CD4-positive, alpha-beta T cell treated with Interferon gamma for 1 hour (primary cell): ENCODE measurements around the gene FOXN3.

Experiments
- DNase-seq: peaks from one replicate; pipeline ENCODE4 v3.0.0-alpha.2; 2020

The FOXN3 gene, protein sequence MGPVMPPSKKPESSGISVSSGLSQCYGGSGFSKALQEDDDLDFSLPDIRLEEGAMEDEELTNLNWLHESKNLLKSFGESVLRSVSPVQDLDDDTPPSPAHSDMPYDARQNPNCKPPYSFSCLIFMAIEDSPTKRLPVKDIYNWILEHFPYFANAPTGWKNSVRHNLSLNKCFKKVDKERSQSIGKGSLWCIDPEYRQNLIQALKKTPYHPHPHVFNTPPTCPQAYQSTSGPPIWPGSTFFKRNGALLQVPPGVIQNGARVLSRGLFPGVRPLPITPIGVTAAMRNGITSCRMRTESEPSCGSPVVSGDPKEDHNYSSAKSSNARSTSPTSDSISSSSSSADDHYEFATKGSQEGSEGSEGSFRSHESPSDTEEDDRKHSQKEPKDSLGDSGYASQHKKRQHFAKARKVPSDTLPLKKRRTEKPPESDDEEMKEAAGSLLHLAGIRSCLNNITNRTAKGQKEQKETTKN

DNA sequence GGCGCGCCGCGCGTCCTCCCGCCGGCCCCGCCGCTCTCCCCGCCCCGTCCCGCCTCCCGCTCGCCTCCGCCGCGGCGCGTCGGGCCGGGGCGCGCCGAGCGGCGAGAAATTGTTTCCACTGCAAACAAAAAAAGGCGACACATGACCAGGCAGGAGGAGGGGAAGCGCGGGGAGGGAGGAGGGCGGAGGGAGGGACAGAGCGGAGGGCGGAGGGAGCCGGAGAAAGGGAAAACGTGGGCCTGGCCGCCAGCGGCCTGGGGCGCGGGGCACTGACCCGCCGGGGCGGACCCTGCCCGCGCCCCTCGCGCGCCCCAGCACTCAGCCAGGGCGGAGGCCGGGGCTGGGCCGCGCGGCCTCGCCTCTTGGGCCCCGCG is at the start of gene FOXN3:
TSS of gene FOXN3 (minus strand) at position 143 of the 374 bp plus-strand sequence. CDS start 4,757 bp downstream, outside the sequence.
- peak; percentile 90 for DNase-seq

DNA sequence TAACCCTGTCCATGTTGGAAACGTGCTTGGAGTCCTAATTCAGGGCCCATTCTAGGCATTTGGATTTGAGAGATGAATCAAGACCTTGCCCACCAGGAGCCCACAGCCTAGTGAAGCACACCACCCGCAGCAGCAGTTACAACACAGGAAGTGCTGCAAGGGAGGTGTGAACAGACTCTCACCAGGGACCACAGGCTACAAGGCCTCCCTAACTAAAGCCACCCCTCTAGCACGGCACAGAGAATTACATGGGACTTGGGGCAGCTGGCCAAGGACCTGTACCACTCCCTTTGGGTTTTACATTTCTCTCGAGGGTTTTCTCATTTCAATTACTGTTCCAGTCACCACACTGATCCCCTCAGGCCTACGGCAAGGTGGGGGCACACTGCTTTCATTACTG is 49.5 kb upstream of the FOXN3 start:
- DNase-seq, result peak; percentile 60

DNA sequence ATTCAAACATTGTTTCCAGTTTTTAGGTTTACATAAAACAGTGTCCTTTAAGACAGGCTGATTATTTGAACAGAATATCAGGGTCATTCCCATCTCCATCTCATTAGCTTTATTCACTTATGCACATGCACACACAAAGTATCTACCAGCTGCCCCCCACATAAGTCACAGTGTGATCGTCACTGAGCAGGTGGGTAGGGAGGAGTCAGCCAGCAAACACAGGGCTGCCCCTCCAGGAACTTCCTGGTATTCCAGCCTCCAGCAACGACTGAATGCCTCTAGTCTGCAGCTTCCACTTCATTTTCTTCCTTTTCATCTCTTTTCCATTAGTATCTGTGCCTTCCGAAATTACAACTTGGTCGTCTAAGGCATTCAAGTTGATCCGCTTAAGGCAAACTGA is 48.8 kb upstream of the FOXN3 start:
- no peak for DNase-seq

DNA sequence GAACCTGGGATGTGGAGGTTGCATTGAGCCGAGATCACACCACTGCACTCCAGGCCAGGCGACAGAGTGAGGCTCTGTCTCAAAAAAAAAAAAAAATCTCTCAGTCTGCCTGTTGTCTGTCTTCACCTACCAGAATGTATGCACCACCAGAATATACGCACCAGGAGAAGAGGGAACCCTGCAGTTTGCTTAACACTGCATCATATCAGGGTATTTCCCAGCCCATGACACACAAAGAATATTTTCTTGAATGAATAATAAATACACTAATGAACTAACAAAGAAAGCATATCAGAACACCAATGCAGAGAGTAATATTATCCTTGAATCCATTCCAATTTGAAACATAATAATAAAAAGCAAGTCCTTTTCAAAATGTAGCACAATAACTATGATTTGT is 44.2 kb upstream of the FOXN3 start:
- no peak for DNase-seq

DNA sequence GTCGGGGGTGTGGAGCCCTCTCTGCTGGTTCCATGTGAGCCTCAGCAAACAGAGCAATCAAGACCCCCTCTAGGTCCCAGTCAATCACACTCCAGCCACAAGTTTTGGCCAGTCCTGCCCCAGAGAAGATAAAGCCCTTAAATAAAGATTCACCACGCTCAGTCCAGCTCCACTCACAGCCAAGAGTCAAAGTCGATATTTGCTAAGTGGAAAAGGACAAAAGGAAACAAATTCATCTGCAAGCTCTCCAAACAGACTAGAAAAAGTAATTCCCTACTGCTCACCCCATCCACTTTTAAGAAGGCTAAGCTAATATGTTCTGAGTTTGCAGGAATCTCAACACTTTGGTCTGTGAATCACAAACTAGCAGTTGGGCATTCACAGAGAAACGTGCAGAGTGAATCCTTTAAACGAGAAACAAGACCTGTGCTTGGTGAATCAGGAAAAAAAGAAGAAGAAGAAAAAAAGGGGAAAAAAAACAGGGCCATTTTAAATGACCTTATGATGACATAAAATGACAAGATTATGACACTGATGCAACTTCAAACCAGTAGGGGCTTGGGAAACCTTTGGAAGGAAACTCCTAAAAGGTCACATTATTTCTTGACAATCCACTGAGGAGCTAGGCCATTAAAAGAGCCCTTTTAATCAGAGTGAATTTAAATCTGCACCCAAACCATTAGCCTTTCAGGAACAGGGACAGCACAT is 41.8 kb upstream of the FOXN3 start:
- DNase-seq, result no peak

DNA sequence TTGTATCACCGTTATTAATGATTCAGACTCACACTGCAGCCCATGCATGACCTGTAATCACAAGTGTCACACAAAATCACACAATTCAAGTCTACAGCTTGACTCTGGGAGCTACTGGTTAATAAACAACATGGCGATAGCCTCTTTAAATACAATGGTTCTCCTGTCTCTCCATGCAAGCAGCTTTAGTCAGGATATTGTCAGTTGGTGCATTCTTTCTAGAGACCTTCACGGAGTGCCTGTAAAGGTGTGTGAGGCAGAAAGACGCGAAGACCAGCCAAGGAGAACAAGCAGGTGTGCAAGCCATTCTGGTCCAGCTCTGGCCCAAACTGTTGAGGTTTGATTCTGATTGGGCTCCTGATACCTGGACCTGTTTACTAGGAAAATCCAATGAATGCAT is 40.0 kb upstream of the FOXN3 start:
- no peak for DNase-seq

DNA sequence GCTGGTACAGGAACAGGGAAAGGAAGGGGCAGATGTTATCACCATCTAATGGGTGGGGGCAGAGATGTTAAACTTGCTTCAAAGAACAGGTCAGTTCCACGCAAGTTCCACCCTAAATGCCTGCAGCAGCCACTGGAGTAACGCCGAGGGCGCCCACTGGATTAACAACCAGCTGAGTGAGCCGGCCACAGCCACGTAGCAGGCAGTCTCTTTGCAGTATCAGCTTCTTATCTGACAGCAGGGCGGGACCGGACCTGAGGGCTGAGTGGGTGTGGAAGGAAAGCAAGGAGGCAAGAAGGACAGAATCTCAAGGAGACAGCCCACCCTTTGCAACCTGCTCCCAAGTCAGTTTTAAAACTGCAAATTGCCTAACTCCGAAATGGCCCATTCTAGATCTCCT is 38.4 kb upstream of the FOXN3 start:
- DNase-seq, result no peak

DNA sequence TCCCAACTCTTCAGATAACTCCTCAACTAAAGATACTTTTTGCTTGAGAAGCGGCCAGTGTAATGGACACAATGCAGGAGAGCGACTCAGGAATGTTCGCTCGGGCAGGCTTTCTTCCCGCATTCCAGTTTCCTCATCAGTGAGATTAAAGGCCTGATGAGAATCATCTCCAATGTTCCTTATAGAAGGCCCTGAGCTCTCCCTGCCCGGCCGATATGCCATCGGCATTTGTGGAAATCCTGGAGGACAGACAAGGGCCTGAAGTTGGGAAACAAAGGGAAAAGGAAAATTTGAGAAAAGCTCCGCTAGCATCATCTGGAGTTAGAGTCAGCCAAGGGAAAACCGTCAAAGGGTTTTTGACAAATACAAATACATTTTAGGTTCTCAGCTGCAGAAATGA is 38.0 kb upstream of the FOXN3 start:
- DNase-seq, result no peak

DNA sequence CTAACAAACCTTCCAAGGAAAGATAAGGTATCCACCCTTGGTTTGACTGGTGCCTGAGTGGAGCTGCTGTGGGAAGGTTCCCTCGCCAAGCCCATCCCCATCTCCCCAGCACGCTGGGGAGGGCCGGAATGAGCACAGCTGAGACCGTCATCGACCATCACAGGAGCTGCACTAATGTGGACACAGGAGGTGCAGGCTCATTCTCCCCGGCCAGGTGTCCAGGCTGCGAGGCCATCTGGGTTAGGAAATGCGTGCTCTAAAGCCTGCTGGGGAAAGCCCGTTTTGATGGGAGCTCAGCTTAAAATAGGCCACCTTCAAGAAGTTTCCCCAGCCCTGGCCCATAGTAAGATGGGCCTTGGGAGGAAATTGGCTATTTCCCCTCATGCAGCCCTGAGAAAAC is 35.2 kb upstream of the FOXN3 start:
- DNase-seq, result no peak

DNA sequence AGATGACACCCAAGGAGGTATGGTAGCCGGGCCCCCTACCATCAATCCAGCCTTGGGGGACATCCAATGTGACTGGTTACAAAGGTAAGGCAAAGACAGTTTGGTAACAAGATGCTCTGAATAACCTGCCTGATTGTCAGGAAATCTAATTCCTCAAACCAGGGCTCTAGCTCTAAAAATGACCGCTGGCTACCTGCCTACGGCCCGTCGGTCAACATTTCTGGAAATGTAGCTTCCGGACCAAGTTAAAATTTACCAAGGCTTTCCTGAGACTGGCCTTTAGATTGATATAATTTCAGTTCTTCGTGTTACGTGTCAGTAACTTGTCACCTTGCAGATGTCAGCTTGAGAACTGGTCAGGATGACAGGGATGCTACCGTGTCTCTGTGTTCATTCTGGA is 34.2 kb upstream of the FOXN3 start:
- no peak for DNase-seq

DNA sequence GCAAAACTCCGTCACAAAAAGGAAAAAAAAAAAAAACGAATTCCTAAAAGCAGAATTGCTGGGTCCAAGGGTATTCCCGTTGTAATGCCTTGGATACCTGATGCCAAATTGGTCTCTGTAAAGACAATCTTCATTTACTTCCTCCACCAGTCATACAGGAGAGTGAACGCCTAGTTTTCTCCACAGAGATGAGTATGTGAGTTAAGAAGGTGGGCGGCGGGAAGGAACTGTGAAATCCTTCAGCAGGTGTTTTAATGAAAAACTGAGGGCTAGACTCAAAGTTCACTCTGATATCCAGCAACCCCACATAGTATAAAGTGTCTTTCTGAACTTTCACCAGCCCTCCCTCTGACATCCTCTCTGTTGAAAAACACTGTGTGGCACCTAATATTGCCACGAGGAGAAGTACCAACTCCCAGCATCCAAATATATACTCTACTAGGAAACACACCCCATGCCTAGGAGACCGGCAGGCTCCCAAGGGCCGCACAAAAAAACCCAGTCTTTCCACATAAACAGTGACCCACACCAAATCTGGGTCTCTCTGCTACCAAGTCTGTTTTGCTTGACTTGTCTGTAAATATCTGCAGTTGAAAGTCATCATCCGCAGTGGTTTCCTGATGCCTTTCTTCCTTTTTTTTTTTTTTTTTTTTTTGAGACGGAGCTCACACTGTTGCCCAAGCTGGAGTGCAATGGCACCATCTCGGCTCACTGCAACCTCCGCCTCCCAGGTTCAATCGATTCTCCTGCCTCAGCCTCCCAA is 30.3 kb upstream of the FOXN3 start:
- DNase-seq, result peak; percentile 48

DNA sequence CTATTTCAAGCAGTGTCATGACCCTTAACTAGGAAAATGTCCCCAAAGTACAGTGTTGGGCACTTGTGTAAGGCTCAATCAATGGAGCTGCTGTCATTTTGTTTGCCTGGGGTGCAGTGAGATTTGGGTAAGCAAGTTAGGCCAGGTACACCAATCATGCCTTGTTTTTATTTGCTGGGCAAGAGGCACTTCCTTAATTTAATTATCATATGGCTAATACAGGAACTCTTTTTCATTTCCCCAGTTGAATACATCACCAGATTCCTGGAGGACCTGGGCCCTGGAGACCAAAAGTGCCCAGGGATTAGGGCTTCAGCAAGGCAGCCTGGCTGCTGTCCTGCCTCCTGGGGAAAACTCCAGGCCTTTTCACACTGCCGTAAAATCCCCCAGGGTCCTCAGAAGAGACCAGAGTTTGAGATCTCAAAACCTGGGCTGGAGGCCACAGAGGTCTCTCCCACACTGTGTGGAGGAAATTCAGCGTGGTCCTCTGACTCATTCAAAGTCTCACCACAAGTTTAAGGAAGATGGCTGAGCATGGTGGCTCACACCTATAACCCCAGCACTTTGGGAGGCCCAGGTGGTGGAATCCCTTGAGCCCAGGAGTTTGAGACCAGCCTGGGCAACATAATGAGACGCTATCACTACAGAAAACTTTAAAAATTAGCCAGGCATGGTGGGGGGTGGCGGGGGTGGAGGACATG is 28.4 kb upstream of the FOXN3 start:
- peak; percentile 28 for DNase-seq

DNA sequence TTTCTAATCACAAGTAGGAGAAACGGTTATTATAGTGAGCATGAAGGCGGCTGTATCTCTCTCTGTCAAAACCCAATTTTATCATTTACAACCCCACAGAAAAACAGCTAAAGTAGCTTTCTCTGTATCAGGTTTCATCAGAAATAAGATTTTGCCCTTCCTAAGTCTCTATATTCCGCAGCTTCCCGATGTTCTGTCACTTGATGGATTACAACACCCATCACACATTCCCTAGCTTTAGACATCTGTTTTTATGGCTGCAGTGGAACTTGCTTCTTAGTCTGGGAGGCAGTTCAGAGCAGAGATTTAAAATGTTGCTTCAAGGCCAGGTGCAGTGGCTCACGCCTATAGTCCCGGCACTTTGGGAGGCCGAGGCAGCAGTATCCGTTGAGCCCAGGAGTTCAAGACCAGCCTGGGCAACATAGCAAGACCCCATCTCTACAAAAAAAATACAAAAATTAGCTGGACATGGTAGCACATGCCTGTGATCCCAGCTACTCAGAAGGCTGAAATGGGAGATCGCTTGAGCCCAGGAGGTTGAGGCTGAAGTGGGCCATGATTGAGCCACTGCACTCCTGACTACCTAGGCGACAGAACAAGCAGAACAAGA is 27.6 kb upstream of the FOXN3 start:
- no peak for DNase-seq

DNA sequence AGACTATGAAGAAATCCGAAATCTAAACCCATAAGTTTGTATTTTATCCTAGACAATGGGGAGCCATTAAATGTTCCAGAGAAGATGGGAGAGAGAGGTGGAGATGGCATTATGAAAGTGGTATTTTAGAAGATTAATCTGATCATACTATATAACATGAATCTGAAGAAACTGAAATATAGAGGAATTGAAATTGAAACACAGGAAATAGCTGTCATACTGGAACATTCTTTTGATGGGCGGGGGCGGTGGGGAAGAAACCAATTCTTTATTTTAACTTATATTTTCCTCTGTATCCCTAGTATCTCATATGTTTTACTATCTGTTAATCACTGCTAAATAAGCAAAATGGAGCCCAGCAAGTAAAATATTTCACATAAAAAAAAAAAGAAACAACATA is 27.0 kb upstream of the FOXN3 start:
- no peak for DNase-seq

DNA sequence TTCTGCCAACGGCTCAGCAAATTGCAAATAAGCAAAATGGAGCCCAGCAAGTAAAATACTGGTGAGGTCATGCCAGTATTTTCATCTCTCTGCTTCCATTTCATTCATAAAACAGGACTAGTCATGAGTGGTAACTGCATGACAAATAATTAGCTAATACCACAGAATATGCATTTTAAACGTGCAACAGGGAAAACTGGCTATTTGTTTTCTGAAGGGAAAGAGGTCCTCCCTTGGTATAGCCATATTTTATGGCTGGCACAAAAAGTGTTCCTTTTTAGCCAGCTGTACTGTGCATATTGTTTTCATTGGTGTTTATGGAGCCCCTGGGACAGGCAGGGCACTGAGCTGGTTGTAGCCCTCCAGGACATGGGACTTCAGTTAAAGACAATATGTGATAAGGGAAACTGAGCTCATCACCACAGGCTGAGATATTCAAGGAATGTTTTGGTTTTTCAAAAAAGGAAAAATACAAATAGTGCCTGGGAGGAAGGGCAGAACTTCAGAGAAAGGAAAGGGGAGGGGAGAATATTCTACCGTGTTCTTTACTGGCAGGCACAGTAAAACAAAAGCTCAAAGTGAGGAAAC is 26.1 kb upstream of the FOXN3 start:
- DNase-seq, result no peak

DNA sequence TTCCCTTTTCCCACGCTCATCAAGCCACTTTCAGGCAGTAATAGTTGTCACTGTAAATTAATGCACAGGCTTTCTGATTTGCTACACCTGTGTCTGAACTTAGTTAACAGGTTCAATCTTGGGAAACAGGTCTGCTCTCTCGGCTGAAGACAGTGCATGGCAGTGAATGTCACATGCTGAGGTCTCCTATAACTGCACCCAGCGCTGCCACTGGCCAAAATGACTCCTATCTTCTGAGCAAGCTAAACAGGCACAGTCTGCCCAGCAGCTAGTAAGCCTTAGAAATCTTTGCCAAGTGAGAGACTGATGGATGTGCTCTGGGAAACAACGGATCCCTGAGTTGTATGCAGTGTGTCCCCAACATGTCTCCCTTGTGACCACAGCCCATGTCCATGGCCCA is 25.2 kb upstream of the FOXN3 start:
- no peak for DNase-seq

DNA sequence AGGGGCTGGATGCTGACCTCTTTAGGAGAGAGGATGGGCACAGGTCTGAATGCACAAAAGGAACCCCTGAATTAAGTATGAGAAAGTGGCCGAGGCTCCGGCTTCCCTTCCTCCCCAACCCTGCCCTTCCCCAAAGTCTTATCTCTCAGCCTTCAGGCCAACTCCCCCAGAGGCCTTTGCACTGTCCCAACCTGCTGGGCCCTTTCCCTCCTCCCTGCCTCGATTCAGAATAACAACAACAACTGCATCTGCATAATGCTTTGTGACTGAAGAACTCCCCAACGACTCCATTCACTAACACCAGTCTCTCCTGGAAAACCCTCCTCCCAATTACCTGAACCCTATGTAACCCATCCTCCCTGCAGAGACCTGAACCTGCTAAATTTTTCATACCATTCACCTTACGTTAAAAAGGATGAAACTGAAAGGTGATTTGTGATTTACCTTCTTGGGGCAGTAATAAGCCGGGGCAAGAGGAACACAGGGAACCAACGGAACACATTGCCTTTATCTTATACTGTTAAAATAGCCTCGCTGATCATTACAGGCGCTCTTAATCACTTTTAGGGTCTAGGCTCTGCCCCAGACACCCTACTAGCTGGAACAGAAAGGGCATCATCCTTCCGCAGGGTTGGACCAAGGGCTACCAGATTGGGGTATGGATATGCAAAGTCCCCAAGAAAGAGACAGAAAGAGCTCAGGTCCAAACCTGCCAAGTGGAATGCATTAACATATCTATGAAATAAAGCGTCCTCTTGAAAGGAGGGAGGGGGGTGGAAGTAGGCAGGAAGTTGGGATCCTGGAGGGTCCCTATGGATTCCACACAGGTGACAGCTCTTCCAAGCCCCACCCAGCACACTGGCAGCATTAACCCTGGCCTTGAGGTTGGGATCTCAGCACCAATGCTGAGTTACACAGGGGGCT is 24.2 kb upstream of the FOXN3 start:
- DNase-seq, result no peak

DNA sequence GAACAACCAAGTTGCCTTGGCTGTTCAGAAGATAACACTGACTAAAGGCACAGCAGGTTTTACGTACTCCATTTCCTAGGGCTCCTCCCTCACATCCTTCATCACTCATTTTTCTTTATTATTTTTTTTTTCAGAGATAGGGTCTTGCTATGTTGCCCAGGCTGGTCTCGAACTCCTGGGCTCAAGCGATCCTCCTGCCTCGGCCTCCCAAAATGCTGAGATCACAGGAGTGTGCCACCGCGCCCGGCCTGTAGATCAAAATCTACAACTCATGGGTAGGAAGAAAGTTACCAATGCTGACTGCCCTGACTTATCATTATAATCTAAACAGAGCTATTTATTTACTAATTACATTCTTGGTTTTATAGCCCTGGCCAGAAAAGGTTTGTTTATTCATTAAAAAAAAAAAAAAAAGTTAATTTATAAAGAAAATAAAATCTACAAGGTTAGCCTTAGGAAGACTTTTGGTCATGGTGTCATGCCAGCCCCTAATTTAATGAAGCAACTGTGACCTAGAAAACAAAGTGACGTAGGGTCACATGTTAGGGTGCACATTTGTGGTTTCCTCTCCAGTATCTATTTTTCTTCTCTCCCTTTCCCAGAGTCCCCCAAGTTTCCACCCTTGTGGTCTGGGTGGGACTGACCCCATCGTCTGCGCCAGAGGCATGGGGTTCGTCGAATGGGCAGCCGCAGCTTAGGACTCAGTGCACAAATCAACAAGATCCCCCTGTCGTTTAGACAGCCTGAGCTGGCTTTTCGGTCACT is 19.0 kb upstream of the FOXN3 start:
- no peak for DNase-seq

DNA sequence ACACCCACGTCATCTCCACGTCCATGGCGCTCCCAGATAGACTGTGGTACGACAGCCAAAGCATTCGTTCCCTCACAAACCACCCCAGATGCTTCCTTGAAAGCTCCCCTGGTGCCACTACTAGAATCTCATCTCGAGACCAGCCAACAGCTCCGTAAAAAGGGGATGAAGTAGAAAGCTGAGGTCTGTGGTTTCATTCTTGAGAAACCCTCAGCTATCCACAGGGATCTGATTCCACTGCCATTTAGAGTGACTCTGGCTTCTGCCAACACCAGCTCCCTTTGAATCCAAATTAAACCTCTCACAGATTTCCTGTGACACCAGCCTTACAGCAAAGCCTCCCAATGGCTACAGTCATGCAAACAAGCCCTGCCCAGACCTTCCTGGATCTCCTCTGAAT is 18.5 kb upstream of the FOXN3 start:
- DNase-seq, result no peak

DNA sequence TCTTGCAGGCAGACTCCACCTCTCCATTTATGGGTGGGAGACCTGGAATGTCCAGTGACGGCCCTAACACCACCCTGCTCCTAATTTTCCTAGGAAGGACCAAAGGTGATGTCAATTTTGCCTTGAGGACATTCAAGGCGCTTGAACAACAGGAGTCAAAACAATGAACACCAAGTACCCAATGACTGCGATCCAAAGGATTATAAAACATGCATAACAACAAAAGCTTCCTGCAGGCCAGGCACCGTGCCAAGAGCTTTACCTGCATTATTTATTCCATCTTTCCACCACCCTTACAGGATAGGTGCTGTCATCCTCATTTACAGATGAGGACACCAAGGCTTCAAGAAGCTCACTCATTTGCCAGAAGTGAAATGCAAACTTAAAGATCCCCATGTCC is 15.2 kb upstream of the FOXN3 start:
- DNase-seq, result no peak
